A673 (cell line): Measurements from ENCODE around the gene CAST.

Experiments used
- EZH2 ChIP-seq: fragments of 200-600 bp; sonication (generic); IDR thresholded peaks from 2 replicates; pipeline ENCODE4 v1.6.1; 2017; ENCODE audit warnings: borderline replicate concordance, low read depth, mild to moderate bottlenecking, mixed read lengths, antibody characterized with exemption, low read length; ENCODE audit not compliant: poor library complexity, severe bottlenecking
- TF ChIP-seq, protein P1 (sequence below): fragments of 300-800, 200-600 bp; sonication (generic); conservative IDR thresholded peaks from 2 replicates; pipeline ENCODE4 v1.5.1; 2017; ENCODE audit warnings: low read depth, mild to moderate bottlenecking, antibody characterized with exemption, low read length, moderate library complexity, mixed read lengths

DNA sequence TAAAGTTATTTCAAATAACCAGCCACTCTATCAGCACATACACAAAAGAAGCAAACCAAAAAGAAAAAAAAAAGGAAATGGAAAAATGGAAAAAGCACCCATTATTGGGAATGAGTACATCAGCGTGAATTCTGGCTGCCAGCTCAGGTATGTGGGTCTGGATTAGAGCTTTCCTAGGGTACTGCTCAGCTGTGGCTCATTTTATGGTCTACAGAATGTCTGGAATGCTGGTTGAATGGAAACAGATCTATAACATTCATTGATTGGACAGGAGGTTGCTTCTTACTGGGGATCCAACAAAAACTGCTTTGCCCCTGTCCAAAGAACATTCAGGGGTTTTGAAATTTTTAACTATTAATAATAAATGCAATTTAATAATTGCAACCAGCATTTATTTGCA is 3.9 kb upstream of the CAST start:
- TF ChIP-seq, protein P1, sequence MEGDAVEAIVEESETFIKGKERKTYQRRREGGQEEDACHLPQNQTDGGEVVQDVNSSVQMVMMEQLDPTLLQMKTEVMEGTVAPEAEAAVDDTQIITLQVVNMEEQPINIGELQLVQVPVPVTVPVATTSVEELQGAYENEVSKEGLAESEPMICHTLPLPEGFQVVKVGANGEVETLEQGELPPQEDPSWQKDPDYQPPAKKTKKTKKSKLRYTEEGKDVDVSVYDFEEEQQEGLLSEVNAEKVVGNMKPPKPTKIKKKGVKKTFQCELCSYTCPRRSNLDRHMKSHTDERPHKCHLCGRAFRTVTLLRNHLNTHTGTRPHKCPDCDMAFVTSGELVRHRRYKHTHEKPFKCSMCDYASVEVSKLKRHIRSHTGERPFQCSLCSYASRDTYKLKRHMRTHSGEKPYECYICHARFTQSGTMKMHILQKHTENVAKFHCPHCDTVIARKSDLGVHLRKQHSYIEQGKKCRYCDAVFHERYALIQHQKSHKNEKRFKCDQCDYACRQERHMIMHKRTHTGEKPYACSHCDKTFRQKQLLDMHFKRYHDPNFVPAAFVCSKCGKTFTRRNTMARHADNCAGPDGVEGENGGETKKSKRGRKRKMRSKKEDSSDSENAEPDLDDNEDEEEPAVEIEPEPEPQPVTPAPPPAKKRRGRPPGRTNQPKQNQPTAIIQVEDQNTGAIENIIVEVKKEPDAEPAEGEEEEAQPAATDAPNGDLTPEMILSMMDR = no peak
- no peak for TF ChIP-seq EZH2
